ENCODE measurements around the gene HDAC4.

HDAC4 gene

DNA sequence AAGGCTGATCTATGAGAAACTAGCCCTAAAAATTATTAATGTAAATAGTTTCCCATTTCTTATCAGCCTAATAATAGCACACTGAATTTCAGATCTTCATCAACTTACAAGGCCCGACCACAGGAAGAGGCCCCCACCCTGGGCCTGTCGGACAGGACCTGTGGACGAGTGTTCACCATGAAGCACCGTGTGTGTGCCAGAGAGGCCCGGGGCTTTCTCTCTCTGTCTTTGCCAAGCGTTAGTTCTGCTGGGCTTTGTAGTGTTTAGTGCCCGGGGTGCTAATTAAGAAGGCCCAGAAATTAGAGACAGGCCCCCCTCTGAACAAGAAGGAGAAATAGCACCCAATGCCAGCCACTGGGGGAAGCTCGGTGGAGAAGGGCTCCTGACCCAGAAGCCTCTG lies 287.2 kb downstream of the HDAC4 start:
- H3K4me3 ChIP-seq (ENCODE audit: low read length), result no peak overlapping the region
- H3K9me3 ChIP-seq (ENCODE audit: control insufficient read depth, insufficient read depth, low read length), result no peaks in the 10 kb centered on the region
- no CpG with 5 or more reads among the region's 8 CpGs for WGBS (ENCODE audit: insufficient coverage, insufficient read length)
- H3K36me3 ChIP-seq (ENCODE audit: control insufficient read depth, insufficient read depth, low read length), result peaks cover 4% of the 10 kb centered on the region; the same call in 1 of the 2 replicates
- no peaks in the 10 kb centered on the region for H3K4me1 ChIP-seq (ENCODE audit: control insufficient read depth, insufficient read depth, low read length)
- no peak overlapping the region for H3K27ac ChIP-seq (ENCODE audit: low read length)
- no peak for DNase-seq (ENCODE audit: low read depth, low spot score)
- no peaks in the 10 kb centered on the region for H3K27me3 ChIP-seq (ENCODE audit: control insufficient read depth, insufficient read depth, low read length)

DNA sequence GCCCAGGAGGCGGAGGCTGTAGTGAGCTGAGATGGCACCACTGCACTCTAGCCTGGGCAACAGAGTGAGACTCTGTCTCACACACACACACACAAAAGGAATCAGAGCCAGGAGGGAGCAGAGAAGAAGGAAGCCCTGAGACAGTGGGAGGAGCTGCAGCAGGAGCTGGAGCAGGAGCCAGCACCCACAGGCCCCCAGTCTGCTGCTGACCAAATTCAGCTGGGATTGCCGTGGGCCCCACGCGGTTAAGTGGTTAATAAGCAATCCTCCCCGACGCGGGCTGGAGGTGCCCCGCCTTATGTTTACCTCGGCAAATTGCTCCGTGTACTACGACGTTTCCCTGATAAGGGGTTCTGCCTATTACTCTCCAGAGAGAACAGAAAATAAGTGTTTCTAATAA lies 287.6 kb downstream of the HDAC4 start:
- H3K27ac ChIP-seq (ENCODE audit: low read length), result no peak overlapping the region
- no peak for DNase-seq (ENCODE audit: low read depth, low spot score)
- no peaks in the 10 kb centered on the region for H3K4me1 ChIP-seq (ENCODE audit: control insufficient read depth, insufficient read depth, low read length)
- H3K9me3 ChIP-seq (ENCODE audit: control insufficient read depth, insufficient read depth, low read length), result no peaks in the 10 kb centered on the region
- WGBS (ENCODE audit: insufficient coverage, insufficient read length), result no CpG with 5 or more reads among the region's 12 CpGs
- peaks cover 4% of the 10 kb centered on the region; the same call in 1 of the 2 replicates for H3K36me3 ChIP-seq (ENCODE audit: control insufficient read depth, insufficient read depth, low read length)
- no peaks in the 10 kb centered on the region for H3K27me3 ChIP-seq (ENCODE audit: control insufficient read depth, insufficient read depth, low read length)
- no peak overlapping the region for H3K4me3 ChIP-seq (ENCODE audit: low read length)

DNA sequence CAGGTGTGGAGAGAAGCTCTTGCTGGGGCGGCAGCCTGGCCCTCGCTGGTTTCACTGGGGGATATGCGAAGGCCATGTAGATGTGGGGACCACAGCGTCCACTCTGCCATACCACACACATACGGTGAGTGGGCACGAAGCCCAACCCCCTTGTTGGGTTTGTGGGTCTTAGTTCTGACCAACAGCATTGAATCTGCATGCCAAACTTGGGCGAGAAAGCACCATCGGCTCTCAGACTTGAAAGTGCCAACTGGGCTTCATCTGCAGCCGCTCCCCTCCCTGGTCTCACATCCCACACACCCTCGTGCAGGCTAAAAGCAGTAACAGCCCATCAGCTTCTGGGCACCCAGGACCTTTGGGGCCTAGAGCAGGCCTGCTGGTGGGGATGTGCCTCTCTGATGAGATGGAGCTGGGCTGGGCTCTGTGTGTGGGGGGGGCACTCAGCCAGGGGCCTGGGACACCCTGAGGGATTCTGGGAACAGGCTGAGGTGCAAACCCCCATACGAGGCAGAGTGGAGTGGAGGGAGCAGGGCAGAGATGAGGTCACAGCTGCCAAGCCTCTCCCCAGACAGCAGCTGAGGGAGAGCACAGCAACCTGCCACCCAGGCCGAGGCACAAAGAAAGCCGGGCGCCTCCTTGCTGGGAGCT lies 288.6 kb downstream of the HDAC4 start:
- no peaks in the 10 kb centered on the region for H3K27me3 ChIP-seq (ENCODE audit: control insufficient read depth, insufficient read depth, low read length)
- no peak overlapping the region for H3K4me3 ChIP-seq (ENCODE audit: low read length)
- no peak overlapping the region for H3K27ac ChIP-seq (ENCODE audit: low read length)
- H3K36me3 ChIP-seq (ENCODE audit: control insufficient read depth, insufficient read depth, low read length), result peaks cover 4% of the 10 kb centered on the region; the same call in 1 of the 2 replicates
- H3K9me3 ChIP-seq (ENCODE audit: control insufficient read depth, insufficient read depth, low read length), result no peaks in the 10 kb centered on the region
- no peak for DNase-seq (ENCODE audit: low read depth, low spot score)
- no peaks in the 10 kb centered on the region for H3K4me1 ChIP-seq (ENCODE audit: control insufficient read depth, insufficient read depth, low read length)
- no CpG with 5 or more reads among the region's 14 CpGs for WGBS (ENCODE audit: insufficient coverage, insufficient read length)

DNA sequence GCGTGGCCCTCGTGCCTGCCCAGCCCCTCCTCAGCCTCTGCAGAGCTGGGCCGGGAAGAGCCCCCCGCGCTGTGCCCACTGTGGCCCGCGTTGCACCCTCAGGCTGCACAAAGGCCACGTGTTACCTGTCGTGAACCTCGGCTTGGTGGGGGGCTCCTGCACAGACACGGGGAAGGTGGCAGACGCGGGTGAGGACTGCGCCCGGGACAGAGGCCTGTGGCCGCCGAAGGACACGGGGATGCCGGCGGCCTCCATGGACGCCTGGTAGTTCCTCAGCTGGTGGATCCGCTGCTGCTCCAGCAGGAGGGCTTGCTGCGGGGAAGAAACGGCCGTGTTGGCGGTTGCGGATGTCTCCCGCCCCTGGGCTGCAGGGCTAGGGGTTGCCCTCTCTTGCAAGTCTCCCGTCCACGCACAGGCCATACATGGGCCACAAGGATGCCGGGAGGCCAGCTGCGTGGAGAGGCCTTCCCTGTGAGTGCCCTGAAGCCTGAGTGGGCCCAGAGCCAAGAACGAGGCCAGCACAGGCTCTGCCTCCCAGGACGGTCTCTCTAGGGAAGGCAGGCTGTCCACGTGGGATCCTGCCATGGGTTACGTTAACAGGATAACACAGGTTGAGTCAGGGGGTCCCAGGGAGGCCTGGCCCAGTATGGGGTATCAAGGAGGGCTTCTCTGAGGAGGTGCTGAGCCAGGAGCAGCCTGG lies 289.3 kb downstream of the HDAC4 start:
- Histone ChIP-seq H3K4me1 (ENCODE audit: control insufficient read depth, insufficient read depth, low read length) (no peaks in the 10 kb centered on the region), H3K4me3 (ENCODE audit: low read length) (no peak overlapping the region), H3K27ac (ENCODE audit: low read length) (no peak overlapping the region), H3K9me3 (ENCODE audit: control insufficient read depth, insufficient read depth, low read length) (no peaks in the 10 kb centered on the region), H3K36me3 (ENCODE audit: control insufficient read depth, insufficient read depth, low read length) (peaks cover 4% of the 10 kb centered on the region; the same call in 1 of the 2 replicates), H3K27me3 (ENCODE audit: control insufficient read depth, insufficient read depth, low read length) (no peaks in the 10 kb centered on the region)
- WGBS (ENCODE audit: insufficient coverage, insufficient read length), result no CpG with 5 or more reads among the region's 36 CpGs
- DNase-seq (ENCODE audit: low read depth, low spot score), result no peak

DNA sequence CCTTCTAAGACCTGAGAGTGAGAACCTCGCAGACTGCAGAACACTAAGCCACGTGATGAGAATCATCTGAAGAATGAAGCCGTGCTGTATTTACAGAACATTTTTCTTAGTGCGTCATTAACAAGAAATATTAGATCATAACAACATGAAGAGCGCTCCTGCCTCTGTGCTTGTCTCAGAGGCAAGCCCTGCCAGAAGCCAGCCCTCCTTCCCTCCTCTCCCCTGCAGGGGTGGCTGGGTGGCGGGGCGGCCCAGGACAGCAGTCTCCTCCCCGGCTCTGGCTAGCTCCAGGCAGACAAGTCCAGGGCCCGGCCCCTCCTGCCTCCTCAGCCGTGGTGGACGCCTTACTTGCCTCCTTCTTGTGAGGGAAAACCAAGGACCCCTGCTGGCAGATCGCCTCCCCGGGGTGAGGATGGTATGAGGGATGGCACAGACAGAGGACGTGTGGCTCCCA lies 290.2 kb downstream of the HDAC4 start:
- Histone ChIP-seq H3K9me3 (ENCODE audit: control insufficient read depth, insufficient read depth, low read length) (no peaks in the 10 kb centered on the region), H3K27me3 (ENCODE audit: control insufficient read depth, insufficient read depth, low read length) (no peaks in the 10 kb centered on the region), H3K4me1 (ENCODE audit: control insufficient read depth, insufficient read depth, low read length) (no peaks in the 10 kb centered on the region; the same call in 1 of the 2 replicates), H3K36me3 (ENCODE audit: control insufficient read depth, insufficient read depth, low read length) (peaks cover 4% of the 10 kb centered on the region; the same call in 1 of the 2 replicates), H3K27ac (ENCODE audit: low read length) (no peak overlapping the region), H3K4me3 (ENCODE audit: low read length) (no peak overlapping the region)
- no peak for DNase-seq (ENCODE audit: low read depth, low spot score)
- WGBS (ENCODE audit: insufficient coverage, insufficient read length), result no CpG with 5 or more reads among the region's 14 CpGs

DNA sequence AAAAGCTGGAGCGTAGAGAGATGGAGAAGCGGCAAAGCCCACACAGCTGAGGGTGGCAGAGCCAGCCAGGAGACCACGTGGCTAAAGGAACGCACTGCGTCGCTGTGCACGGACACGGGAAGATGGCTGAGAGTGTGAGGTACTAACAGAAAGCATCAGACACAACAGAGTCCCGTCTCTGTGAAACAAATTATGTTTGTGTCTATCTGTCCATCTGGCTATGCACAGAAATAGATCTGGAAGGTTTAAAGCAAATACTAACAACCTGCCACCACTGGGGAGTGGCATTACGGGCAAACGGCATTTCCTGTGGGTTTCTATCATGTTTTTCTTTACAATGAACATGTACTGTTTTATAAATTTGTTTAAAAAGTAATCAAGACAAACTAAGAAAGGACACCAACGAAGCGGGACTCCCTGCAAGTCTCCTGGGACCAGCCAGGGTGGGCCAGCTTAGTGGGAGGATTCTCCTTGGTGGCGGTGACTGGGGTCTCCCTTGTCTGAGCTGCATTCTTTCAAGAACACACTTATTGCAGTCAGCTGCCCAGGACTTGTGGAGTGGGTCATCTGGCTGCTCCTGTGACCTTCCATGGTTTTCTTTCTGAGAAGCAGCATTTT lies 290.8 kb downstream of the HDAC4 start:
- Histone ChIP-seq H3K27ac (ENCODE audit: low read length) (no peak overlapping the region), H3K36me3 (ENCODE audit: control insufficient read depth, insufficient read depth, low read length) (peaks cover 4% of the 10 kb centered on the region; the same call in 1 of the 2 replicates), H3K9me3 (ENCODE audit: control insufficient read depth, insufficient read depth, low read length) (no peaks in the 10 kb centered on the region), H3K4me1 (ENCODE audit: control insufficient read depth, insufficient read depth, low read length) (no peaks in the 10 kb centered on the region; the same call in 1 of the 2 replicates), H3K4me3 (ENCODE audit: low read length) (no peak overlapping the region), H3K27me3 (ENCODE audit: control insufficient read depth, insufficient read depth, low read length) (no peaks in the 10 kb centered on the region)
- WGBS (ENCODE audit: insufficient coverage, insufficient read length), result no CpG with 5 or more reads among the region's 14 CpGs
- DNase-seq (ENCODE audit: low read depth, low spot score), result no peak

DNA sequence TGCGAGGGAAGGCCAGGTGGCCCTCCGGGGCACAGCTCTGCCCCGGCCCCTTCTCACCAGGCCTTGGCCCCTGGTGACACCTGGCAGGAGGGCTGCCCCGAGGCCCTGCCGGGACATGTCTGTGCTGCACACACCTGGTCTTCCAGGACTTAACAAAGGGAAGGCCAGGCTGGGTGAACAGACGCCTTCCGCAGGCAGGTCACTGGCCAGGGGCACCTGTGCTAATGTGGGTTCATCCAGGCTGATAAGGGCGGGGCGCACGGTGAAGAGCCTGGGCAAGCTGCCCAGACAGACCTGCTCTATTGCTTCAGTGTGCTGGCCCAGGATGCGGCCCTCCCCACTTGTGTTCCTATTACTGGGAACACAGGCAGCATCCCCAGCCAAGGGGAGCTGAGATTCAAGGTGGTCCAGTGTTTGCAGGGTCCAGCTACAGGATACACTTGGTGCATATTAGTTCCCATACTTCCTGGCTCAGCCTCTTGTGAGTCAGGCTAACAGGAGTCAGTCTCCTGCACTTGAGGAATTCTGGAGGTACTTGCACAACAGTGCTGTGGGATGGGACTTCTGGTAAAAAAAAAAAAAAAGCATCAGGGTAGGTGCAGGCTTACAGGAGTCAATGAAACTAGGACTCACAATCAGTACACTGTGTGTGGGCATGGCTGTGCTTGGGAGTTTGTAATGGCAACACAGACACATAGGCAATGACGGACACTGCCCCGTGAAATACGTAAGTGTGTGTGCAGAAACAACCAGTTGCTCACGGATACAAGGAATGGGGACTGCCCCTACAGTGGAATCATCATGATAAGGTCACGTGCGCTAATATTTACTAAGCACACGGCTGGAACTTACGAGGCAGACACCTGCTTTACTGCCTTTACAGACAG lies 291.5 kb downstream of the HDAC4 start:
- WGBS (ENCODE audit: insufficient coverage, insufficient read length), result no CpG with 5 or more reads among the region's 19 CpGs
- DNase-seq (ENCODE audit: low read depth, low spot score), result no peak

DNA sequence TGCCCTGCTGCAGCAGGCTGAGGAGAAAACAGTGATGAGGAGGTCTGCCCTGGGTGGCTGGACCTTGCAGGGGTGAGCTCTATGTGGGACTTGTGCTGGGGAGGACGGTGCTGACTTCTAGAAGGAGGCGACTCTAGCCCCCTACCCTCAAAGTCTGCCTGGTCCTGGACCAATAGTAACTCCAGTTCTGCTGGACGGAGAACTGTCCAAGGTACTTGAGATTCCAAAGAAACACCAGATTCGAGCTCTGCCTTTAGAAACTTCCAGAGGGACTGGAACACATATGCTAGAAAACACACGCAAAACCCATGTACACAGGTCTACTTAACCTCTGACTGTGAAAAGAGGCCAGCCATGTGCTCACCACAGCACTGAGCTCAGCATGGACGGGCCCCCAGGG lies 292.4 kb downstream of the HDAC4 start:
- H3K27me3 ChIP-seq (ENCODE audit: control insufficient read depth, insufficient read depth, low read length), result no peaks in the 10 kb centered on the region
- no peak overlapping the region for H3K4me3 ChIP-seq (ENCODE audit: low read length)
- peaks cover 4% of the 10 kb centered on the region; the same call in 1 of the 2 replicates for H3K36me3 ChIP-seq (ENCODE audit: control insufficient read depth, insufficient read depth, low read length)
- no CpG with 5 or more reads among the region's 6 CpGs for WGBS (ENCODE audit: insufficient coverage, insufficient read length)
- no peaks in the 10 kb centered on the region; the same call in 1 of the 2 replicates for H3K4me1 ChIP-seq (ENCODE audit: control insufficient read depth, insufficient read depth, low read length)
- DNase-seq (ENCODE audit: low read depth, low spot score), result no peak
- H3K27ac ChIP-seq (ENCODE audit: low read length), result no peak overlapping the region
- H3K9me3 ChIP-seq (ENCODE audit: control insufficient read depth, insufficient read depth, low read length), result no peaks in the 10 kb centered on the region

More for the DNA sequence above, 291.5 kb downstream of the HDAC4 start:
- H3K4me1 ChIP-seq (ENCODE audit: control insufficient read depth, insufficient read depth, low read length), result no peaks in the 10 kb centered on the region; the same call in 1 of the 2 replicates
- H3K4me3 ChIP-seq (ENCODE audit: low read length), result no peak overlapping the region
- H3K27ac ChIP-seq (ENCODE audit: low read length), result no peak overlapping the region
- peaks cover 4% of the 10 kb centered on the region; the same call in 1 of the 2 replicates for H3K36me3 ChIP-seq (ENCODE audit: control insufficient read depth, insufficient read depth, low read length)
- no peaks in the 10 kb centered on the region for H3K27me3 ChIP-seq (ENCODE audit: control insufficient read depth, insufficient read depth, low read length)
- H3K9me3 ChIP-seq (ENCODE audit: control insufficient read depth, insufficient read depth, low read length), result no peaks in the 10 kb centered on the region

DNA sequence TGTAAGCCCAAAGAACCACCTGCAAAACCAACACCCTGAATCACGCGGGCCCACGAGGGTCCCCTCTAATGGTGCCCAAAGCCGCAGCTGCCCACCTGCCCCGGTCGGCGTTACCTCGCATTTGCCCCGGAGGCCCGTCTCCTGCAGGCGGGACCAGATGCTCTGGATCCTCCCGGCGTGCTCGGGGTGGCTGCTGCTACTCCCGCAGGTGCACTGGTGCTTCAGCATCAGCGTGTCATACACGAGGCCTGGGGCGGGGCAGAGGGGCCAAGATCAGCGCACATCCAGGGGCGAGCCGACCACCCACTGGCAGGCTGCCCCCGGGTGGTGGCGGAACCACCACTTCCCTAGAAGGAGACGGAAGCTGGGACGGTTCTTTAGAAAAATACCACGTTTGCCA lies 292.9 kb downstream of the HDAC4 start:
- H3K4me1 ChIP-seq (ENCODE audit: control insufficient read depth, insufficient read depth, low read length), result no peaks in the 10 kb centered on the region; the same call in 1 of the 2 replicates
- DNase-seq (ENCODE audit: low read depth, low spot score), result no peak

More for the DNA sequence above, 292.9 kb downstream of the HDAC4 start:
- Histone ChIP-seq H3K27me3 (ENCODE audit: control insufficient read depth, insufficient read depth, low read length) (no peaks in the 10 kb centered on the region), H3K36me3 (ENCODE audit: control insufficient read depth, insufficient read depth, low read length) (peaks cover 4% of the 10 kb centered on the region; the same call in 1 of the 2 replicates), H3K27ac (ENCODE audit: low read length) (no peak overlapping the region), H3K4me3 (ENCODE audit: low read length) (no peak overlapping the region), H3K9me3 (ENCODE audit: control insufficient read depth, insufficient read depth, low read length) (no peaks in the 10 kb centered on the region)
- WGBS (ENCODE audit: insufficient coverage, insufficient read length), result no CpG with 5 or more reads among the region's 26 CpGs

Measured in iPS DF 6.9 (cell line).